GM12872 (cell line): Measurements from ENCODE around the gene DNAJB13.

Source experiments
- TF ChIP-seq, protein P1 (sequence below): IDR thresholded peaks from 3 replicates; pipeline ENCODE4 v1.5.1; 2011; ENCODE audit warnings: low read depth, mild to moderate bottlenecking, low read length, moderate library complexity; ENCODE audit not compliant: insufficient read depth

DNAJB13 gene

DNA sequence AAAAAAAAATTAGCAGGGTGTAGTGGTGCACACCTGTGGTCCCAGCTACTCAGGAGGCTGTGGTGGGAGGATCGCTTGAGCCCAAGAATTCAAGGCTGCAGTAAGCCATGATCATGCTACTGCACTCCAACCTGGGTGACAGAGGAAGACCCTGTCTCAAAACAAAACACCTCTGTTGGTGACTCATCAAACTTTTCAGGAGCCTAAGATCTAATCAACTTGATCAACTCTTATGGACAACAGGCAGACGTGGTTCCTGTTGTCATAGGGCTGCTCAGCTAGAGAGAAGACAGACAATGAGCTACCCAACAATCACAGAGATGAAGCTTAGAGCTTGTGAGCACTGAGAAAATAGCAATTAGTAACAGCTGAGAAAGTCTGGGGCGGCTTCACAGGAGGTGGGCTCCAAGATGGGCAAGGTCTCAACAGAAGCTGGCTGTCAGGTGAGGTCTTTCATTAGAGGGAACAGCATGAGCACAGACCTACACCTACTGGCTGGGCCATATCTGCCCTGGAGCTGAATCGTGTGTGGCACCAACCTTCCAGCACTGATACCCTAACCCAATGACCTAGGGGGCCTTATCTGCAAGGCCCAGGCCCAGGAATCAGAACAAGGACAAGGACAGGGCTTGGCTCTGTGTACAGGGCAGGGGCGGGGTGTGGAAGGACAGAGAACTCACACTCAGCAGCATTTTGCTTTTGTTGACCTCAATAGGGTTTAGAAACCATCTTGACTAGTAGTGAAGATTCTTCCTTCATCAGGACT is 65.3 kb downstream of the DNAJB13 start:
- TF ChIP-seq, protein P1, sequence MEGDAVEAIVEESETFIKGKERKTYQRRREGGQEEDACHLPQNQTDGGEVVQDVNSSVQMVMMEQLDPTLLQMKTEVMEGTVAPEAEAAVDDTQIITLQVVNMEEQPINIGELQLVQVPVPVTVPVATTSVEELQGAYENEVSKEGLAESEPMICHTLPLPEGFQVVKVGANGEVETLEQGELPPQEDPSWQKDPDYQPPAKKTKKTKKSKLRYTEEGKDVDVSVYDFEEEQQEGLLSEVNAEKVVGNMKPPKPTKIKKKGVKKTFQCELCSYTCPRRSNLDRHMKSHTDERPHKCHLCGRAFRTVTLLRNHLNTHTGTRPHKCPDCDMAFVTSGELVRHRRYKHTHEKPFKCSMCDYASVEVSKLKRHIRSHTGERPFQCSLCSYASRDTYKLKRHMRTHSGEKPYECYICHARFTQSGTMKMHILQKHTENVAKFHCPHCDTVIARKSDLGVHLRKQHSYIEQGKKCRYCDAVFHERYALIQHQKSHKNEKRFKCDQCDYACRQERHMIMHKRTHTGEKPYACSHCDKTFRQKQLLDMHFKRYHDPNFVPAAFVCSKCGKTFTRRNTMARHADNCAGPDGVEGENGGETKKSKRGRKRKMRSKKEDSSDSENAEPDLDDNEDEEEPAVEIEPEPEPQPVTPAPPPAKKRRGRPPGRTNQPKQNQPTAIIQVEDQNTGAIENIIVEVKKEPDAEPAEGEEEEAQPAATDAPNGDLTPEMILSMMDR, result no peak

DNA sequence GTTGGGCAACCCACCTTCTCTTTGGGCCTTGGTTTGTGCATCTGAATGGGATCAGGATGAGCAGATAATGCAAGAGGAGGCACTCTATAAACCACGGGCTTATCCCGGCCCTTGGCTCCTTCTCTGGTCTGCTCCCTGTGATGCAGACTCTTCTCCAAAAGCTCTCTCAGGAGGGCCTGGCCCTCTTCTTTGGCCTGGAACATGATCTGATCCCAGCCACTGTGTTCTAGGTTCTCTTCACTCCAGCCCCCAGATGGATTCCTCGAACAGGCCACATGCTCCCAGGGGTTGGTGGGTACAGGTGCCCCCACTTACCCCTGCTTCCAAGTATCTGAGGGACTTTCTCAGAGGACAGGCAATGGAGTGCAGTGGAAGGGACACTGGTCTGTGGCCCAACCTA is 66.8 kb downstream of the DNAJB13 start:
- TF ChIP-seq, protein P1, result no peak

DNA sequence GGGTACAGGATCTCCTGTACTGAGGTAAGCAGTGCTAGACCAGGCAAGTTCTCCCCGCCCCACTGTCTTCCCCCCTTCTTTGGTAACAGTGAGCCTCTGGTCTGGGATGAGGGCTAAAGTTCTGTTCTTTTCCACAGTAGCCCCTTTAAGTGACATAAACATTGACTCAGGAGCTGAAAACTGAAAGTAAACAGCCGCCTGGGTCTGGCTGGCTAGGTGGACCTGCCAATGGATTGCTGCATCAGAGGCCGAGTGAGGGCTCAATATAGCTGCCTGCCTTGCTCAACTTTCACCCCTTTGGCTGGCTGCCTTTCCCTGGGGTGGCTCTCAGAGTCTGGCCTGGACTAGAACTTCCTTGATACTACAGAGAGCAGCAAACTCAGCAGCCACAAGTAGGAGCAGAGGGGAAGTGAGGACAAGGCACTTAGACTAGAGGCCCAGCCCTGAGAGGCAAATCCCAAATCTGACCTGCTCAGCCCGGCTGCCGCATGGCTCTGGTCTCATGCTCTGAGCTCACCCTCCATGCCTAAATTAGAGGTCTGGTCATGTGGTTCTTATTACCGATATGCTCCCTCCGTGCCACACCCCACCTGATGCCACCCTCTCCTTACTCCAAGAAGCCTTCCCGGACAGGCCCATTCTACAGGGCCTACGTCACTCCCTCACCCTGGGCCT is 67.6 kb downstream of the DNAJB13 start:
- TF ChIP-seq, protein P1, result no peak

DNA sequence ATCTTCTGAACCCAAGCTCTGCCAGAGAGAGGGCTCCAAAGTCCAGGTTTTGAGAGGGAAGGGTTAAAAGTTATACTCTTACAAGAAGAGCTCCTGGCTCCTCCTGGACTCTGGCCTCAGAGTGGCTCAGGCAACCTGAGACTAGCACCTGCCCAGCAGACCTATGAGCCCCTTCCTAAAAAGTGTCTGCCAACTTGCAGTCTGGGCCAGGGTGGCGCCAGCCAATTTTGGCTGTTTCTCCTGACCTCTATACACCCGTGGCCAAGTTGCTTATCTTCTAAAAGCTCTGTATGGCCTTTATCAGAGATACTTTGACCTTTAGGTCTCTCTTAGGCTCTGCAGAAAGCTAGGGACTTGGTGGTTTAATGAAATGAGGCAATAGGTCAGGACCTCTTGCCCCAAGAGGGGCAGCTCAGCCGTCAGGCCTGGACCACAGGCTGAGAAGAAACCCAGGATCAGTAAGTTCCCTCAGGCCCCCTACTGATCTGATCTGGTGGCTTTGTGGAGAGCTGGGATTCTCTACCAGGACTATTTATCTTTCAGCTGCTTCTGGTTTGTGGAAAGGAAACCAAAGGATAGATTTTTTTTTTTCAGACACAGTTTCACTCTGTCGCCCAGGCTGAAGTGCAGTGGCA is 68.4 kb downstream of the DNAJB13 start:
- TF ChIP-seq, protein P1, result no peak

DNA sequence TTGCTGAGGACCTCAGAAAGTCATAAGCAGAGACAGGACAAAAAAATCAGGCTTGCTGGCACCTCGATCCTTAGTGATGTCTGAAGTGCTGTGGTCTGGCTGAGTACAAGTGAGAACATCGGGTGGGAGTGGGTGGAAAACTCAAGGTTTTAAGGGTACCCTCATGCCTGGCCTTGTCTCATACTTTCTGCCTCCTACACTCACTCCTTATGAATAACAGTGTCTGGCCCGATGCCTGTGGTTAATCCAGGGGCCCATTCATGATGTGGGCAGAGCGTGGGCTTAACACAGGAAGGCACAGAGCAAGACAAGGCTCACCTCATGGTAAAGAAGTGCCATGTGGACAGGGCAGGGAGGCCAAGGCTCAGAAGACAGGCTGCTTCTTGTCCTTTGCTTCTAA is 69.0 kb downstream of the DNAJB13 start:
- TF ChIP-seq, protein P1, result no peak
